ENCODE data around the gene NRXN2.

DNA sequence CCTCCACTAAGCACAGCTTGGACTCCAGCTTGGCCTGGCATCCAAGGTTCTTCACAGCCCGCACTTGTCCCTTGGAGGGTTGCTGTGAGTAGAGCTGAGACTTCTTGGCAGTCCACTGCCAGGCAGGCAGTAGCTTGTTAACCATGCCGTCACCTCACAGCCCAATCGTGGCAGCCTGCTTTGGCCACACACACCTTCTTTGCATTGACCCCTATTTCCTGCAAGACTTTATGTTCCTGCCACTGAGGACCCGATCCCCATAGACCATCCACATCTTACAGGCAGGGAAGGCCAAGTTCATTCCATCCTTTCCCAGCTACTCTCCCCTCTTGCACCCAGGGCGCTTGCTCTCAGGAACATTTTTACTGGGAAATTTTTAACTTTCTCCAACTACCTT lies 39.3 kb upstream of the NRXN2 start:
- TF ChIP-seq, protein P1, sequence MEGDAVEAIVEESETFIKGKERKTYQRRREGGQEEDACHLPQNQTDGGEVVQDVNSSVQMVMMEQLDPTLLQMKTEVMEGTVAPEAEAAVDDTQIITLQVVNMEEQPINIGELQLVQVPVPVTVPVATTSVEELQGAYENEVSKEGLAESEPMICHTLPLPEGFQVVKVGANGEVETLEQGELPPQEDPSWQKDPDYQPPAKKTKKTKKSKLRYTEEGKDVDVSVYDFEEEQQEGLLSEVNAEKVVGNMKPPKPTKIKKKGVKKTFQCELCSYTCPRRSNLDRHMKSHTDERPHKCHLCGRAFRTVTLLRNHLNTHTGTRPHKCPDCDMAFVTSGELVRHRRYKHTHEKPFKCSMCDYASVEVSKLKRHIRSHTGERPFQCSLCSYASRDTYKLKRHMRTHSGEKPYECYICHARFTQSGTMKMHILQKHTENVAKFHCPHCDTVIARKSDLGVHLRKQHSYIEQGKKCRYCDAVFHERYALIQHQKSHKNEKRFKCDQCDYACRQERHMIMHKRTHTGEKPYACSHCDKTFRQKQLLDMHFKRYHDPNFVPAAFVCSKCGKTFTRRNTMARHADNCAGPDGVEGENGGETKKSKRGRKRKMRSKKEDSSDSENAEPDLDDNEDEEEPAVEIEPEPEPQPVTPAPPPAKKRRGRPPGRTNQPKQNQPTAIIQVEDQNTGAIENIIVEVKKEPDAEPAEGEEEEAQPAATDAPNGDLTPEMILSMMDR (IDR thresholded peaks at IDR 0.05; ENCODE audit: low read depth, low read length, missing input control), result no peak
- TF ChIP-seq, protein P2, sequence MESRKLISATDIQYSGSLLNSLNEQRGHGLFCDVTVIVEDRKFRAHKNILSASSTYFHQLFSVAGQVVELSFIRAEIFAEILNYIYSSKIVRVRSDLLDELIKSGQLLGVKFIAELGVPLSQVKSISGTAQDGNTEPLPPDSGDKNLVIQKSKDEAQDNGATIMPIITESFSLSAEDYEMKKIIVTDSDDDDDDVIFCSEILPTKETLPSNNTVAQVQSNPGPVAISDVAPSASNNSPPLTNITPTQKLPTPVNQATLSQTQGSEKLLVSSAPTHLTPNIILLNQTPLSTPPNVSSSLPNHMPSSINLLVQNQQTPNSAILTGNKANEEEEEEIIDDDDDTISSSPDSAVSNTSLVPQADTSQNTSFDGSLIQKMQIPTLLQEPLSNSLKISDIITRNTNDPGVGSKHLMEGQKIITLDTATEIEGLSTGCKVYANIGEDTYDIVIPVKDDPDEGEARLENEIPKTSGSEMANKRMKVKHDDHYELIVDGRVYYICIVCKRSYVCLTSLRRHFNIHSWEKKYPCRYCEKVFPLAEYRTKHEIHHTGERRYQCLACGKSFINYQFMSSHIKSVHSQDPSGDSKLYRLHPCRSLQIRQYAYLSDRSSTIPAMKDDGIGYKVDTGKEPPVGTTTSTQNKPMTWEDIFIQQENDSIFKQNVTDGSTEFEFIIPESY (IDR thresholded peaks at IDR 0.05), result no peak
- no peak for TF ChIP-seq JUND (IDR thresholded peaks at IDR 0.05)
- TF ChIP-seq, protein P3, sequence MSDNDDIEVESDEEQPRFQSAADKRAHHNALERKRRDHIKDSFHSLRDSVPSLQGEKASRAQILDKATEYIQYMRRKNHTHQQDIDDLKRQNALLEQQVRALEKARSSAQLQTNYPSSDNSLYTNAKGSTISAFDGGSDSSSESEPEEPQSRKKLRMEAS (IDR thresholded peaks at IDR 0.05), result no peak
- no peak for TF ChIP-seq RXRA (IDR thresholded peaks at IDR 0.05)
- TF ChIP-seq, protein P4, sequence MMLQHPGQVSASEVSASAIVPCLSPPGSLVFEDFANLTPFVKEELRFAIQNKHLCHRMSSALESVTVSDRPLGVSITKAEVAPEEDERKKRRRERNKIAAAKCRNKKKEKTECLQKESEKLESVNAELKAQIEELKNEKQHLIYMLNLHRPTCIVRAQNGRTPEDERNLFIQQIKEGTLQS (IDR thresholded peaks at IDR 0.05), result no peak
- TF ChIP-seq FOXA1 (IDR thresholded peaks at IDR 0.05), result no peak
- TF ChIP-seq RAD21 (IDR thresholded peaks at IDR 0.05), result no peak
- TF ChIP-seq SP1 (IDR thresholded peaks at IDR 0.05), result no peak
- TF ChIP-seq YY1 (IDR thresholded peaks at IDR 0.05), result no peak
- TF ChIP-seq GABPA (IDR thresholded peaks at IDR 0.05 in 1 of 2, conservative IDR thresholded peaks at IDR 0.05 in 1 of 2), result no peak
- TF ChIP-seq, protein P5, sequence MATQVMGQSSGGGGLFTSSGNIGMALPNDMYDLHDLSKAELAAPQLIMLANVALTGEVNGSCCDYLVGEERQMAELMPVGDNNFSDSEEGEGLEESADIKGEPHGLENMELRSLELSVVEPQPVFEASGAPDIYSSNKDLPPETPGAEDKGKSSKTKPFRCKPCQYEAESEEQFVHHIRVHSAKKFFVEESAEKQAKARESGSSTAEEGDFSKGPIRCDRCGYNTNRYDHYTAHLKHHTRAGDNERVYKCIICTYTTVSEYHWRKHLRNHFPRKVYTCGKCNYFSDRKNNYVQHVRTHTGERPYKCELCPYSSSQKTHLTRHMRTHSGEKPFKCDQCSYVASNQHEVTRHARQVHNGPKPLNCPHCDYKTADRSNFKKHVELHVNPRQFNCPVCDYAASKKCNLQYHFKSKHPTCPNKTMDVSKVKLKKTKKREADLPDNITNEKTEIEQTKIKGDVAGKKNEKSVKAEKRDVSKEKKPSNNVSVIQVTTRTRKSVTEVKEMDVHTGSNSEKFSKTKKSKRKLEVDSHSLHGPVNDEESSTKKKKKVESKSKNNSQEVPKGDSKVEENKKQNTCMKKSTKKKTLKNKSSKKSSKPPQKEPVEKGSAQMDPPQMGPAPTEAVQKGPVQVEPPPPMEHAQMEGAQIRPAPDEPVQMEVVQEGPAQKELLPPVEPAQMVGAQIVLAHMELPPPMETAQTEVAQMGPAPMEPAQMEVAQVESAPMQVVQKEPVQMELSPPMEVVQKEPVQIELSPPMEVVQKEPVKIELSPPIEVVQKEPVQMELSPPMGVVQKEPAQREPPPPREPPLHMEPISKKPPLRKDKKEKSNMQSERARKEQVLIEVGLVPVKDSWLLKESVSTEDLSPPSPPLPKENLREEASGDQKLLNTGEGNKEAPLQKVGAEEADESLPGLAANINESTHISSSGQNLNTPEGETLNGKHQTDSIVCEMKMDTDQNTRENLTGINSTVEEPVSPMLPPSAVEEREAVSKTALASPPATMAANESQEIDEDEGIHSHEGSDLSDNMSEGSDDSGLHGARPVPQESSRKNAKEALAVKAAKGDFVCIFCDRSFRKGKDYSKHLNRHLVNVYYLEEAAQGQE (IDR thresholded peaks at IDR 0.05), result no peak

Data from liver (tissue), 3 donors.